Ovary (tissue), 10 donors: ENCODE data around the gene USP19. TPM values are rescaled to one million over a fixed set of nuclear protein-coding genes. Genes with fewer than 3 reads are reported as not detected.

Experiments
- DNase-seq, 5 donors: peaks; one replicate each; pipeline ENCODE4 v3.0.0-alpha.2; 2019 to 2020
- H3K27ac ChIP-seq, 2 donors: fragments of 200-600 bp; one replicate each; pipeline versions ENCODE4 v1.5.1 to v1.8.0; 2019 to 2022
- H3K27me3 ChIP-seq: fragments of 200-600 bp; one replicate; pipeline ENCODE4 v1.8.0; 2022
- H3K36me3 ChIP-seq: fragments of 200-600 bp; sonication (generic); one replicate; pipeline ENCODE4 v1.5.1; 2019
- H3K4me1 ChIP-seq: one replicate; pipeline ENCODE4 v1.8.1; 2013; ENCODE audit warnings: mild to moderate bottlenecking, moderate library complexity; ENCODE audit not compliant: insufficient read depth
- H3K4me3 ChIP-seq: fragments of 200-600 bp; sonication (generic); one replicate; pipeline ENCODE4 v1.5.1; 2017
- H3K9me3 ChIP-seq, 2 donors: fragments of 200-600 bp in 1 of 2; sonication (generic) in 1 of 2; one replicate each; pipeline versions ENCODE4 v1.5.1 to v1.8.1; 2013 to 2019; ENCODE audit warnings: mild to moderate bottlenecking in 1 of 2, moderate library complexity in 1 of 2
- EP300 ChIP-seq: sonication (generic); formaldehyde crosslinking; IDR thresholded peaks from one replicate; pipeline ENCODE4 v1.6.1; 2017; ENCODE audit warnings: antibody characterized with exemption
- POLR2A ChIP-seq: fragments of 450-650 bp; IDR thresholded peaks from one replicate; pipeline ENCODE4 v1.6.1; 2017; ENCODE audit warnings: antibody characterized with exemption, mild to moderate bottlenecking, moderate library complexity
- WGBS, 3 donors: extraction: QIAGEN DNeasy Blood & Tissue Kit in 1 of 3; methylation state at CpG; one replicate each; pipeline versions ENCODE4 v1.1.5 to v1.1.7; 2013 to 2017; 5-methylcytosine and 5-hydroxymethylcytosine counted together
- intact Hi-C, 4 donors: fragments of 100-400 bp; cut with DNase I; formaldehyde crosslinking; loops; one replicate each; pipeline versions ENCODE4 v1.11.0 to v1.15.1; 2022 to 2023
- long read RNA-seq, 3 donors: library from polyadenylated mRNA in 2 of 3; unstranded in 2 of 3; transcript quantifications; one replicate each; pipeline ENCODE4 v2.0.0 and lab custom pipeline, GENCODE V29; 2021 to 2026
- polyA plus RNA-seq, 2 donors: library from polyadenylated mRNA; stranded (reverse); fragments of 200-250 nt in 1 of 2; fragments of 350-450 nt in 1 of 2; fragmentation: Illumina TruSeq in 1 of 2; extraction: RNeasy Lipid Tissue Mini Kit (QIAGEN cat#74804) in 1 of 2; gene quantifications; one replicate each; pipeline ENCODE4 v1.2.3, GENCODE V29; 2013 to 2014
- total RNA-seq, 7 donors: library from RNA; depleted of rRNA in 2 of 7; stranded (reverse); fragments of >200 nt in 2 of 7; fragmentation: NEBNext Ultra II Directional in 3 of 7; extraction: Animal tissue kit (Norgen Biotek cat#: 25700) in 3 of 7; gene quantifications; one replicate each; pipeline versions ENCODE4 v1.1.0 to v1.2.4, GENCODE V29; 2016 to 2023
- TF ChIP-seq, protein P1 (sequence below), 3 donors: fragments of 450-650 bp in 2 of 3; fragments of 200-600 bp in 1 of 3; IDR thresholded peaks; one replicate each; pipeline versions ENCODE4 v1.5.1 to v1.8.0; 2016 to 2022; ENCODE audit warnings: antibody characterized with exemption in 3 of 3, mild to moderate bottlenecking in 1 of 3
- donor health status: DM: no; HTN: no; CAD: no; lungs with moderate emphysema.
- donor health status: DM: no; HTN: no; CAD: no.
- donor health status: Bipolar disorder and iron deficiency.
- donor health status: DM: yes; HTN: yes; CAD: no.
- donor health status: DM: no; HTN: no; CAD: no.
- donor health status: DM: yes; HTN: yes; CAD: no.

The USP19 gene, protein sequence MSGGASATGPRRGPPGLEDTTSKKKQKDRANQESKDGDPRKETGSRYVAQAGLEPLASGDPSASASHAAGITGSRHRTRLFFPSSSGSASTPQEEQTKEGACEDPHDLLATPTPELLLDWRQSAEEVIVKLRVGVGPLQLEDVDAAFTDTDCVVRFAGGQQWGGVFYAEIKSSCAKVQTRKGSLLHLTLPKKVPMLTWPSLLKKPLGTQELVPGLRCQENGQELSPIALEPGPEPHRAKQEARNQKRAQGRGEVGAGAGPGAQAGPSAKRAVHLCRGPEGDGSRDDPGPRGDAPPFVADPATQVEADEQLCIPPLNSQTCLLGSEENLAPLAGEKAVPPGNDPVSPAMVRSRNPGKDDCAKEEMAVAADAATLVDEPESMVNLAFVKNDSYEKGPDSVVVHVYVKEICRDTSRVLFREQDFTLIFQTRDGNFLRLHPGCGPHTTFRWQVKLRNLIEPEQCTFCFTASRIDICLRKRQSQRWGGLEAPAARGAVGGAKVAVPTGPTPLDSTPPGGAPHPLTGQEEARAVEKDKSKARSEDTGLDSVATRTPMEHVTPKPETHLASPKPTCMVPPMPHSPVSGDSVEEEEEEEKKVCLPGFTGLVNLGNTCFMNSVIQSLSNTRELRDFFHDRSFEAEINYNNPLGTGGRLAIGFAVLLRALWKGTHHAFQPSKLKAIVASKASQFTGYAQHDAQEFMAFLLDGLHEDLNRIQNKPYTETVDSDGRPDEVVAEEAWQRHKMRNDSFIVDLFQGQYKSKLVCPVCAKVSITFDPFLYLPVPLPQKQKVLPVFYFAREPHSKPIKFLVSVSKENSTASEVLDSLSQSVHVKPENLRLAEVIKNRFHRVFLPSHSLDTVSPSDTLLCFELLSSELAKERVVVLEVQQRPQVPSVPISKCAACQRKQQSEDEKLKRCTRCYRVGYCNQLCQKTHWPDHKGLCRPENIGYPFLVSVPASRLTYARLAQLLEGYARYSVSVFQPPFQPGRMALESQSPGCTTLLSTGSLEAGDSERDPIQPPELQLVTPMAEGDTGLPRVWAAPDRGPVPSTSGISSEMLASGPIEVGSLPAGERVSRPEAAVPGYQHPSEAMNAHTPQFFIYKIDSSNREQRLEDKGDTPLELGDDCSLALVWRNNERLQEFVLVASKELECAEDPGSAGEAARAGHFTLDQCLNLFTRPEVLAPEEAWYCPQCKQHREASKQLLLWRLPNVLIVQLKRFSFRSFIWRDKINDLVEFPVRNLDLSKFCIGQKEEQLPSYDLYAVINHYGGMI (N-terminal part only)
- total RNA-seq (10 to 100 TPM; 38.3 to 71.4 (median 53.8) TPM), polyA plus RNA-seq (10 to 100 TPM; 21.7 to 33.3 TPM)
- long read RNA-seq, donor 1, partial matches to known transcripts: 28 of 32 reads
- long read RNA-seq, donor 1, other reads (novel, unspliced or antisense): 4 of 32 reads
- long read RNA-seq, donor 2, partial matches to known transcripts: 0 of 1 reads
- long read RNA-seq, donor 2, other reads (novel, unspliced or antisense): 0 of 1 reads
- long read RNA-seq, donor 3, full-length matches to known transcripts: 11 of 87 reads
- long read RNA-seq, donor 3, partial matches to known transcripts: 31 of 87 reads
- long read RNA-seq, donor 3, other reads (novel, unspliced or antisense): 45 of 87 reads

DNA sequence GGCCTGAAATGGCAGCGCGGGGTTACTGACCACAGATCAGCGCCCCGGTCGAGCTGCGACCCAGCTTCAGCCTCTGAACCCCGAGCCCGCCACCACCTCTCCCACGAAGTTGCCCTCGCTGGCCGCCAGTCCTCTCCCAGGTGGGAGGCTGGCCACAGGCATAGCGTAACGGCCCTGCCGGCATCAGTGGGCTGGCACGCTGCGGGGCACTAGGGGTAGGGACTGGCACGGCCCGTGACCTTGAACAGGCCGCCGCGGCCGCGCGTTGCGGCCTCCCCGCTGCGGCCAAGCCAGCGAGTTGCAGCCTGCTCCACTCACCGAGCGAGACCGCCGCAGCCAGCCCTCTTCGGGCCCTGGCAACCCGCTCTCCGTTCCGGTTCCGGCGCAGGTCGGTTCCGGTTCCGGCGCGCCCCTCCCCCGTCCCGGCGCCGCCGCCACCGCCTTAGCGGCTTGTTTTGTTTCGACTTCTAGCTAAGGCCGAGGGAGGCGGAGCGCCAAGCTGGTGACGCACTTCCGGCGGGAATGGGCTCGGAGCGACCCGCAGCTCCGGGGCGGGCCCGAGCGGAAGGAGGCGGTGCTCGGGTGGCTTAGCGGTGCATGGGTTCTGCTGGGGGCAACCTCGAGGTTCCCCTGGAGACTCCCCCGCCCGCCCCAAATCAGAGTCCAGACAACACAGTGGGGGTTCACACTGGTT is at the start of gene USP19:
Gene USP19 (minus strand): TSS at position 386 of the 694 bp plus-strand sequence. CDS start 1,678 bp downstream, outside the sequence.
- peak within 1 kb of the TSS; percentile 80 for H3K4me3 ChIP-seq
- no peaks in the 10 kb centered on the region for H3K36me3 ChIP-seq

DNA sequence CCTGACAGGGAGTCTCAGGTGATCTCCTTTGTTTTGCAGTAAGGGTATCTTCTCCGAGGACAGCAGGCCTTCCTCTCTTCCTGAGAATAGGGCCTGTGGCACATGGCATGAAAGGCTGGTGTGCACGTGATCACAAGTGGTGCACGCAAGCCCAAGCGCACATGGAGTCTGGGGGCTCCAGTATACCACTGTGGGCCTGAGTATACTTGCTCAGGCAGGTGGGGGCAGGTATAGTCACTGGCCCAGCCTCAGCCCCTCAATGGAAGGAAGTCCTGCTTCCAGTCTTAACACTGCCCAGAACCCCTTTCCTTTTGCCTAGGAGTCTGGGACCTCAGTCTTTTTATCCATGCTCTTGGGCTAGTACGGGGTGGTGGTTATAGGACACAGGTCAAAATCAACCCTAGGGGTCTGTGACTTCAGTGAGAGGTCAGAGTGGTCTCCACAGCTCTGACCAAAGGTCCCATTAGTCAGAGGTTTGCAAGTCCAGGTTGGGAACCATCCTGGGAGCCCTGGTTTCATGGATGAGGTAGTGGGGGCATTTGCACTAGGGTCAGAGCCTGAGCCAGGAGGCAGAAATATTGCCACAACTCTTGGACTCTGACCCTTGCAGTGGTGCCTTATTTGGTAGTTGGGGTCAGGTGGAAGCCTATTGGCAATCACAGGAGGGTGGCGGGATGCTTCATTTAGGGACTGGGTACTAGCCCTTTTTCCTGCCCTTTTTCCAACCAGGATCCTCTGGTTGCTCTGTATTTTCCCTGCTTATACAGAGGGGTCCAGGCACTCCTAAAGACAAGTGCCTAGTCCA is 46.3 kb upstream of the USP19 start:
- no peak for TF ChIP-seq EP300
- TF ChIP-seq, protein P1, sequence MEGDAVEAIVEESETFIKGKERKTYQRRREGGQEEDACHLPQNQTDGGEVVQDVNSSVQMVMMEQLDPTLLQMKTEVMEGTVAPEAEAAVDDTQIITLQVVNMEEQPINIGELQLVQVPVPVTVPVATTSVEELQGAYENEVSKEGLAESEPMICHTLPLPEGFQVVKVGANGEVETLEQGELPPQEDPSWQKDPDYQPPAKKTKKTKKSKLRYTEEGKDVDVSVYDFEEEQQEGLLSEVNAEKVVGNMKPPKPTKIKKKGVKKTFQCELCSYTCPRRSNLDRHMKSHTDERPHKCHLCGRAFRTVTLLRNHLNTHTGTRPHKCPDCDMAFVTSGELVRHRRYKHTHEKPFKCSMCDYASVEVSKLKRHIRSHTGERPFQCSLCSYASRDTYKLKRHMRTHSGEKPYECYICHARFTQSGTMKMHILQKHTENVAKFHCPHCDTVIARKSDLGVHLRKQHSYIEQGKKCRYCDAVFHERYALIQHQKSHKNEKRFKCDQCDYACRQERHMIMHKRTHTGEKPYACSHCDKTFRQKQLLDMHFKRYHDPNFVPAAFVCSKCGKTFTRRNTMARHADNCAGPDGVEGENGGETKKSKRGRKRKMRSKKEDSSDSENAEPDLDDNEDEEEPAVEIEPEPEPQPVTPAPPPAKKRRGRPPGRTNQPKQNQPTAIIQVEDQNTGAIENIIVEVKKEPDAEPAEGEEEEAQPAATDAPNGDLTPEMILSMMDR (IDR thresholded peaks at IDR 0.05): no peak
- TF ChIP-seq POLR2A: no peak
- no peak for DNase-seq
- H3K27me3 ChIP-seq: no peaks in the 10 kb centered on the region
- peak overlapping the region in 1 of 2 donors; percentile 88 for H3K27ac ChIP-seq
- H3K4me3 ChIP-seq: peak overlapping the region; percentile 77
- no peaks in the 10 kb centered on the region for H3K4me1 ChIP-seq
- no peaks in the 10 kb centered on the region for H3K9me3 ChIP-seq
- intact Hi-C loops: loop anchor here in 2 of 4 donors (2.0 to 10.0 kb wide), 2 partner anchors 174 to 278 kb away; partner anchors contain the start of gene USP4 (in 1 of the 2)
- 84 to 90% (median 87%) methylated on average over 6 of the region's 6 CpGs for WGBS, 3 donors
- H3K36me3 ChIP-seq: no peaks in the 10 kb centered on the region

More for the DNA sequence above, at the start of gene USP19:
- H3K27ac ChIP-seq: peak within 1 kb of the TSS; percentile 83 to 91
- intact Hi-C loops: no loop called here
- DNase-seq: peak; percentile 95 to 98 (median 96)
- no peaks in the 10 kb centered on the region for H3K27me3 ChIP-seq
- TF ChIP-seq EP300 (no peak), POLR2A (peak; percentile 75)
- TF ChIP-seq, protein P1 (IDR thresholded peaks at IDR 0.05): no peak
- H3K4me1 ChIP-seq: peaks cover 7% of the 10 kb centered on the region
- 0 to 1% (median 1%) methylated on average over 62 to 70 of the region's 70 CpGs for WGBS, 3 donors
- no peaks in the 10 kb centered on the region for H3K9me3 ChIP-seq
